ENCODE results near the gene KCNIP3.
"Not testable (repeated sequence)": the region's sequence is repeated elsewhere in the genome, so short reads cannot be mapped to it uniquely, and the experiment has no call there.

Gene KCNIP3

GRCh38 chr2:95296880-95297487, at the start of gene KCNIP3:
KCNIP3 (plus strand) TSS chr2:95297347; CDS start chr2:95297439, 92 bp downstream.
- DNase-seq: no peak

GRCh38 chr2:95258271-95258670, 38.9 kb upstream of the KCNIP3 start:
- no peak for DNase-seq

GRCh38 chr2:95260028-95261023, 36.8 kb upstream of the KCNIP3 start:
- no peak for DNase-seq

GRCh38 chr2:95261602-95262001, 35.5 kb upstream of the KCNIP3 start:
- DNase-seq: no peak

DNA sequence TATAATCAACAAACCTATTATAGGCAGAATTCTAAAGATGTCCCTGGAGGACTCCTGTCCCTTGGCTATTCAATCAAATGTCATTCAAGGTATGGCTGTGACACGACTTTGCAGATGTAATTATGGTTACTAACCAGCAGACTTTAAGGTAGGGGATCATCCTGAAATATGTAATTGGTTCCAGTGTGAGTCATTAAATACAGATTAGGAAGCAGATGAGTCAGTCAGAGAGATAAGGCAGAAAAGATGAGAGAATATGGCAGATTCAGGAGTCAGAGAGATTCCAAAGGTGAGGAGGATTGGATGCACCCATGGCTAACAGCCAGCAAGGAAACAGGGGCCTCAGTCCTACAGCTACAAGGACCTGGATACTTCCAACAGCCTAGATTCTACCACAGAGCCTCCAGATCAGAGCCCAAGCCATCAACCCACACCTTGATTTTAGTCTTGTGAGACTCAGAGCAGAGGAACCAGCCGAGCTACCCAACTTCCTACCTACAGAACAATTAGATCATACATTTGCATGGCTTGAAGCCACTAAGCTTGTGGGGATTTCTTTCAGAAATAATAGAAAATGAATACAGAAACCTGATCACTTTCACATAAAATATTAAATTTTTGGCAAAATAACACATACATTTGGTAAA, 34.1 kb upstream of the KCNIP3 start:
- no peak for DNase-seq

DNA sequence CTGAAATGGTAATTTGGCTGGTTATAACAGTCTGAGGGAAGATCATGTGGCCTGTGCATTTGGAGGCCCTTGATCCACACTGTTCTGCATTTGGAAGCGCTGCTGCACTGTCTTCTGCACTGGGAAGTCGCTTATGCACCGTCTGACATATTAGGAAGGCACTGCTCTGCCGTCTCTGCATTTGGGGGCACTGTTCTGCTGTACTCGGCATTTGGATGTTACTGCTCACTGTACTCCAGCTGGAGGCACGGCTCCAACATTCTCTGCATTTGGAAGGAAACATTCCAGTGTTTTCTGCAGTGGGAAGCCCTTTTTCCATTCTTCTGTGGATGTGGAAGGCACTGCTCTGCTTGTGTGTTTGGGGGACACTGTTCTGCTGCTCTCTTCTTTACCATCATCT, 32.5 kb upstream of the KCNIP3 start:
- DNase-seq: no peak

DNA sequence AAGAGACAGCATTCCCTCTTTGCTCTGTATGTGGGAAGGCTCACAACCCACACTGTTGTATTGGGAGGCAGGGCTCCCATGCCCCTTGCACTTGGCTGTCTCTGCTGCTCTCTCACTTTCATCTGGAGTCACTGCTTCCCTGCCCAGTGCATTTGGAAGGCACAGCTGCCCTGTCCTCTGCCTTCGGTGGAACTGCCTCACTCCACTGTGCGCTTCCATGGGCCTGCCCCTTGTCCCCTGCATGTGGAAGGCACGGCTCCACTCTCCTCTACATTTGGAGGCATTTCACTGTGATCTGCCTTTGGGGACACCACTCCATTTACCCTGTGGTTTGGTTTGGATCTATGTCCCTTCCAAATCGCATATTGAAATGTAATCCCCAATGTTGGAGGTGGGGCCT, 32.0 kb upstream of the KCNIP3 start:
- no peak for DNase-seq

- DNase-seq: no peak
These were observed 30.2 kb upstream of the KCNIP3 start for GRCh38 chr2:95266781-95267430.

DNA sequence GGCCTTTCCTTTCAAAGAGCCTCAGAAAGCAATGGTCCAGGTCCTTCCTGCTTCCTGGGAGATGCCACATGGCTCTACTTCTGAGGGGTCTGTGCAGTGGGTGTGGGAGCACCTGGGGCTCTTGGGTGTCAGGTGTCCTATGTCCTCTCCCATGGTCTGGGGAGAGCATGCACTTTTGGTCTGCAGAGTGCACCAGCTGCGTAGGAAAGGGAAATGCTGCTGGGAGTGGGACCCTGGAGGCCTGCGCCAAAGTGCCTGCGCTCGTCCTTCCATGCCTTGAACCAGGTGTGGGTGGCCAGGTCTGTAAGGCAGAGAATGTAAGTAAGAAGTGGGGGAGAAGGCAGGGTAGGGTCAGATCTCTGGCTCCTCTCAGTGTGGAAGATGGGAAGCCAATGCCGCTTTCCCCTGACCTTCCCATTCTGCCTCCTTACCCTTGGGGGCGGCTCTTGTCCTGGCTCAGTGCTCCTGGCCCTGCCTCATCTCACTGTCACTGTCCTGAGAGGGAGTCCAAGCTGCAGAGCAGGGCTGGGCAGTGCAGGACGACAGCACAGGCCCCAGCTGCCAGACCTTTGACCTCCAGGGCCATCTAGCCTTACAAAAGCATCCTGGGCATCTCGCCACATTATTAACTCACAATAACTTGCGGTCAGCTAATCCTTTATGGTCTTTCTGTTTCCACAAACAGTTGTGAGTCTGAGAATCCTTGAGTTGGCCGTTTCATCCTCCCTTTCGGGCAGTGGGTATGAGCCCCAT, 29.5 kb upstream of the KCNIP3 start:
- no peak for DNase-seq

- DNase-seq: no peak
These were observed 28.7 kb upstream of the KCNIP3 start for GRCh38 chr2:95268211-95269035.

- no peak for DNase-seq
These were observed 28.0 kb upstream of the KCNIP3 start for GRCh38 chr2:95269036-95269680.

DNA sequence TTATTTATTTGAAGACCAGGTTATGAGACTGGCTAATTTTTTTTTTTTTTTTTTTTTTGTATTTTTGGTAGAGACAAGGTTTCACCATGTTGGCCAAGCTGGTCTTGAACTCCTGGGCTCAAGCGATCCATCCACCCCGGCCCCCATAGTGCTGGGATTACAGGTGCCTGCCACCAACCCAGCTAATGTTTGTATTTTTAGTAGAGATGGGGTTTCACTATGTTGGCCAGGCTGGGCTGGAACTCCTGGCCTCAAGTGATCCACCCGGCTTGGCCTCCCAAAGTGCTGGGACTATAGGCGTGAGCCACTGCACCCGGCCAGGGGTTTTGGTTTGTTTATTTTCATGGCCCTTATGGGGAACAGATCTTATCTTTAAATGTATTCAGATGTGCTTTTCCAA, 27.4 kb upstream of the KCNIP3 start:
- DNase-seq: not testable (repeated sequence)

GRCh38 chr2:95270541-95271081, 26.5 kb upstream of the KCNIP3 start:
- DNase-seq: no peak

DNA sequence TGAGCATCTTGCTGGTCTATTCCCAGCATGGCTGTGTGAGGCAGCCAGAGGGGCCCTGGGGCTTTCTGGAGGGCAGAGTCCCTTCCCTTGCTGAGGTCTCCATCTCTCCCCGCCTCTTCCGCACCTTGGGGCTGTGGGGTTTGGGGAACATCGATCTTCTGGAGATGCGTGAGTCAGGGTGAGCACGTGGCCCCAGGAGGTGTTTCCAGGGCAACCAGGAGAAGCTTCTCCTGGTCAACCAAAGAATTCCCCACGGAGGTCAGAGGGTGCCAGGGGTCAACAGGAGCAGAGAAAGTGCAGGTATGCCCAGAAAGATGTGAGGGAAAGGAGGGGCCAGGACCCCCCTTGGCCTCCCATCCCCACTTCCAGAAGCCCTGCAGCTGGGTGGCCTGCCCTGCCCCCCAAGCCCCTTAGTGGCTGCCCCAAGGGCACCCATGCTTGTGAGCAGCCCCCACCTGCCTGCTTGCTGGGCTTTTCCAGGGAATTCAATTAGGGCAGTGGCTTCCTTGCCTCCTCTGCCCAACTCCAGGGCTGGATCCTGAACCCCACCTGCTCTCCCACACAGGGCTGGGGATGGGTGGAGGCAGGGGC, 25.7 kb upstream of the KCNIP3 start:
- DNase-seq: no peak

DNA sequence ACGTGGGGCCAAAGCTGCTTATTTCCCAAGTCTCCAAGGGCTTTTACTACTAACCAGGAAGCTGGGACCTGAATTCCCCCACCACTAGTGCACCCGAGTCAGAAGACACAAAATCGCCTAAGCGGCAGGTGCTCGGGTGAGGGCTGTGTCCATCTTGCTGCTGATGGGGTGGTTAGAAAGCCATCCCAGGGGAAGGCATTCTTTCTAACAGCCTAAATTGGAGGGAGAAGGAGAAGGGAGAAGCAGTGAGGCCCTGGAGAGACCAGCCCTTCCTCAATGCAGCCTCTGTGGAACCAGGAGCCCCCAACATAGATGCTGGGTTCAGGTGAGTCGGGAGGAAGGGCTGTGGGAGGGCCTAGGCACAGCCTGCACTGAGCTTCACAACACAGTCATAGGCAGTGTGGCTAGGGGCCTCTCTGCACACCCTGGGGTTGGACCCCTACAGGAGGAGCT, 24.8 kb upstream of the KCNIP3 start:
- DNase-seq: no peak

DNA sequence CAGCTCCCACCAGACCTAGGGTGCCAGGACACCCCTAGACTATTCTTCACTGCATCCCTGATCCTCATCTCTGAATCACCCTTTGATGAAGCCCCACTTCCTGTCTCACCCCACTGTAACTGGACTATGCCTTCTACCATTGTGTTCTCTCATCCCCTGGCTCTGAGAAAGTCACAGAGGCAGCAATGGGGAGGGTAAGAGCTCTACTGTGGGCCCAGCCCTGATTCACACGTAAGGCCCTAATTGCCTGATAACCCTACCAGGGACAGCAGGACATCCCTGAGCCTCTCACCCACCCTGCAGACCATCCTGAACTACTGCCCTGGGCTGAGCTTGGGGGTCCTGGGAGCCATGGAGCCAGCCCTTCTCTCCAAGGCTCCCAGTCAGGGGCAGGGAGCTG, 24.4 kb upstream of the KCNIP3 start:
- DNase-seq: no peak

- no peak for DNase-seq
These were observed 23.4 kb upstream of the KCNIP3 start for GRCh38 chr2:95273566-95274290.

DNA sequence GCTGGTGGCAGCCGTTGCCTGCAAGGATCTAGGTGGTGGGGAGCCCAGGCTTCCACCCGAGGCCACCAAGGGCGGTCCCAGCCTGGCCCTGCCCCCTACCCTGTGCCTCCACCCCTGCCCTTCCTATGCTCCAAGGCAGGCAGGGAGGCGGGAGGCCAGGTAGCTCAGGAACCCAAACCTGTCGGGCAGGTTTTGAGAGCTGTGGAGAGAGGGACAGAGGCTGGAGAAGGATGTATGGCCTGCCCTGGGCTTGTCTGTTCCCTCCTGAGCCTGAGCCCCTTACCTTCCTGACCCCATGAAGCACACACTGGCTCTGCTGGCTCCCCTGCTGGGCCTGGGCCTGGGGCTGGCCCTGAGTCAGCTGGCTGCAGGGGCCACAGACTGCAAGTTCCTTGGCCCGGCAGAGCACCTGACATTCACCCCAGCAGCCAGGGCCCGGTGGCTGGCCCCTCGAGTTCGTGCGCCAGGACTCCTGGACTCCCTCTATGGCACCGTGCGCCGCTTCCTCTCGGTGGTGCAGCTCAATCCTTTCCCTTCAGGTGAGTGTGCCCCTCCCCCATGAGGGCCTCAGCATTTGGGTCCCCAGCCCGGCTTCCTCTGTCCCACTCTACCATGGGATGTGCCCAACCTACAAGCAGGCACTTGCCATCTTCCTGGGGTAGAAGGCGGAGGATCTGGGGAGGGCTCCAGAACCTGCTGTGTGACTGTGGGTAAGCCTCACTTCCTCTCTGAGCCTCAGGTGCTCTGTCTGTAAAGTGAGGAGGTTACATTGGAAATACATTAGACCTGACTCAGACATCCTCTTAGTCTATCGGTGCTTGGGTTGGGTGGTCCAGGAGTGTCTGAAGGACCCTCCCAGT, 22.6 kb upstream of the KCNIP3 start, which contains the start of gene PROM2:
Gene PROM2, plus strand, starts transcription at position 159 of the 860 bp plus-strand sequence. Its CDS starts 137 bp downstream, at position 296.
- DNase-seq: no peak
